H9 (cell line): Measurements from ENCODE around the gene MMS19. TPM values are rescaled to one million over a fixed set of nuclear protein-coding genes. Genes with fewer than 3 reads are reported as not detected.

Source experiments
- DNase-seq: peaks from one replicate; pipeline ENCODE4 v3.0.0-alpha.2; 2017
- H2AFZ ChIP-seq: one replicate; pipeline ENCODE4 v1.6.1; 2013; ENCODE audit warnings: mild to moderate bottlenecking, low read length, control low read depth, moderate library complexity
- H2AK5ac ChIP-seq: 2 replicates; pipeline ENCODE4 v1.6.1; 2013; ENCODE audit warnings: low read length, control low read depth, mixed read lengths; ENCODE audit not compliant: insufficient read length
- H2BK120ac ChIP-seq: one replicate; pipeline ENCODE4 v1.6.1; 2013; ENCODE audit warnings: low read depth, mild to moderate bottlenecking, low read length, control low read depth, inconsistent platforms; ENCODE audit not compliant: poor library complexity, severe bottlenecking
- H2BK12ac ChIP-seq: 2 replicates; pipeline ENCODE4 v1.6.1; 2013; ENCODE audit warnings: low read length, control low read depth, mixed read lengths, low read depth; ENCODE audit not compliant: insufficient read length
- H2BK15ac ChIP-seq: 2 replicates; pipeline ENCODE4 v1.6.1; 2013; ENCODE audit warnings: low read depth, low read length, control low read depth
- H2BK20ac ChIP-seq: one replicate; pipeline ENCODE4 v1.6.1; 2013; ENCODE audit warnings: low read depth, mild to moderate bottlenecking, low read length, control low read depth, inconsistent platforms; ENCODE audit not compliant: poor library complexity, severe bottlenecking
- H2BK5ac ChIP-seq: 2 replicates; pipeline ENCODE4 v1.6.1; 2013; ENCODE audit warnings: low read length, control low read depth, mixed read lengths; ENCODE audit not compliant: insufficient read length
- H3K14ac ChIP-seq: 2 replicates; pipeline ENCODE4 v1.6.1; 2013; ENCODE audit warnings: low read length, control low read depth; ENCODE audit not compliant: insufficient read depth
- H3K18ac ChIP-seq: 2 replicates; pipeline ENCODE4 v1.6.1; 2013; ENCODE audit warnings: low read depth, mild to moderate bottlenecking, mixed read lengths, low read length, control low read depth; ENCODE audit not compliant: insufficient read length
- H3K23ac ChIP-seq: 2 replicates; pipeline ENCODE4 v1.6.1; 2013; ENCODE audit warnings: low read length, control low read depth, mixed read lengths, low read depth; ENCODE audit not compliant: insufficient read length
- H3K23me2 ChIP-seq: 2 replicates; pipeline ENCODE4 v1.6.1; 2013; ENCODE audit warnings: low read depth, mild to moderate bottlenecking, mixed read lengths, low read length, control low read depth; ENCODE audit not compliant: insufficient read length, poor library complexity, severe bottlenecking
- H3K27ac ChIP-seq: 2 replicates; pipeline ENCODE4 v1.5.1; 2013; ENCODE audit warnings: low read length, control low read depth, mixed read lengths, low read depth; ENCODE audit not compliant: insufficient read length
- H3K27me3 ChIP-seq: 2 replicates; pipeline ENCODE4 v1.6.1; 2013; ENCODE audit warnings: low read length, control low read depth, inconsistent platforms; ENCODE audit not compliant: insufficient read depth
- H3K4ac ChIP-seq: 2 replicates; pipeline ENCODE4 v1.6.1; 2013; ENCODE audit warnings: low read depth, mild to moderate bottlenecking, control low read depth, inconsistent platforms, low read length, moderate library complexity
- H3K4me1 ChIP-seq: 2 replicates; pipeline ENCODE4 v1.6.1; 2013; ENCODE audit warnings: low read length, control low read depth, inconsistent platforms; ENCODE audit not compliant: insufficient read depth
- H3K4me2 ChIP-seq: 2 replicates; pipeline ENCODE4 v1.6.1; 2013; ENCODE audit warnings: low read length, control low read depth, mixed read lengths; ENCODE audit not compliant: insufficient read length, insufficient read depth
- H3K56ac ChIP-seq: 2 replicates; pipeline ENCODE4 v1.6.1; 2013; ENCODE audit warnings: low read depth, mild to moderate bottlenecking, mixed read lengths, low read length, control low read depth; ENCODE audit not compliant: insufficient read length
- H3K79me1 ChIP-seq: 2 replicates; pipeline ENCODE4 v1.6.1; 2013; ENCODE audit warnings: low read depth, mild to moderate bottlenecking, moderate library complexity, low read length, control low read depth, inconsistent platforms; ENCODE audit not compliant: insufficient read depth, poor library complexity, severe bottlenecking
- H3K79me2 ChIP-seq: 2 replicates; pipeline ENCODE4 v1.6.1; 2013; ENCODE audit warnings: low read length, control low read depth, inconsistent platforms; ENCODE audit not compliant: insufficient read depth
- H3K9ac ChIP-seq: 2 replicates; pipeline ENCODE4 v1.6.1; 2013; ENCODE audit warnings: low read length, control low read depth, mixed read lengths; ENCODE audit not compliant: insufficient read length; ENCODE audit errors: extremely low read depth
- H3K9me3 ChIP-seq: one replicate; pipeline ENCODE4 v1.6.1; 2013; ENCODE audit warnings: low read depth, low read length, inconsistent platforms; ENCODE audit not compliant: control insufficient read depth
- H3T11ph ChIP-seq: one replicate; pipeline ENCODE4 v1.6.1; 2013; ENCODE audit warnings: mild to moderate bottlenecking, low read length, control low read depth, inconsistent platforms
- H4K20me1 ChIP-seq: one replicate; pipeline ENCODE4 v1.6.1; 2013; ENCODE audit not compliant: control insufficient read depth, insufficient read length, insufficient read depth
- H4K5ac ChIP-seq: 2 replicates; pipeline ENCODE4 v1.6.1; 2013; ENCODE audit warnings: low read depth, mild to moderate bottlenecking, mixed read lengths, low read length, control low read depth; ENCODE audit not compliant: insufficient read length
- H4K8ac ChIP-seq: replicated peaks from 2 replicates; pipeline ENCODE4 v1.6.1; 2013; ENCODE audit warnings: low read length, control low read depth, mixed read lengths, low read depth; ENCODE audit not compliant: insufficient read length
- H4K91ac ChIP-seq: 2 replicates; pipeline ENCODE4 v1.6.1; 2013; ENCODE audit warnings: low read depth, mild to moderate bottlenecking, moderate library complexity, mixed read lengths, low read length, control low read depth; ENCODE audit not compliant: insufficient read length
- H3K27ac Mint-ChIP-seq, 3 experiments: 2 replicates in 2 of 3; 3 replicates in 1 of 3; pipeline ENCODE4 v1.8.0; 2020 to 2021; ENCODE audit warnings: mixed read lengths in 3 of 3, mild to moderate bottlenecking in 1 of 3, moderate library complexity in 1 of 3
- H3K27me3 Mint-ChIP-seq: 2 replicates; pipeline ENCODE4 v1.8.0; 2021; ENCODE audit warnings: low read depth, mild to moderate bottlenecking, moderate library complexity, mixed read lengths
- H3K36me3 Mint-ChIP-seq, 3 experiments: 2 replicates in 2 of 3; 3 replicates in 1 of 3; pipeline ENCODE4 v1.8.0; 2020 to 2021; ENCODE audit warnings: low read depth in 3 of 3, mixed read lengths in 3 of 3; ENCODE audit not compliant: insufficient read depth in 1 of 3
- H3K4me1 Mint-ChIP-seq, 2 experiments: 2 replicates each; pipeline ENCODE4 v1.8.0; 2020; ENCODE audit warnings: mixed read lengths in 2 of 2
- H3K4me3 Mint-ChIP-seq, 2 experiments: 2 replicates in 1 of 2; 3 replicates in 1 of 2; pipeline ENCODE4 v1.8.0; 2020 to 2021; ENCODE audit warnings: mild to moderate bottlenecking in 2 of 2, mixed read lengths in 2 of 2, moderate library complexity in 1 of 2
- H3K9me3 Mint-ChIP-seq, 2 experiments: 2 replicates in 1 of 2; 3 replicates in 1 of 2; pipeline ENCODE4 v1.8.0; 2020; ENCODE audit warnings: mild to moderate bottlenecking in 2 of 2, mixed read lengths in 2 of 2, moderate library complexity in 1 of 2
- WGBS: extraction: QIAGEN DNeasy Blood & Tissue Kit; methylation state at CpG from one replicate; pipeline ENCODE4 v1.1.7; 2013; ENCODE audit warnings: missing lambda C conversion rate, low lambda C conversion rate, mixed read lengths; ENCODE audit not compliant: insufficient read length; ENCODE audit errors: extremely low coverage; 5-methylcytosine and 5-hydroxymethylcytosine counted together
- total RNA-seq: library from RNA; stranded (reverse); gene quantifications from 2 replicates; pipeline ENCODE4 v1.2.1, GENCODE V29; 2021
- TF ChIP-seq, protein P1 (sequence below): fragments of 200-600 bp; sonication (generic); conservative IDR thresholded peaks from 3 replicates; pipeline ENCODE4 v1.8.0; 2021; ENCODE audit warnings: antibody characterized with exemption, mild to moderate bottlenecking

MMS19 gene
- total RNA-seq, 1 experiment from 2014 or later, result 102 TPM

- no peak overlapping the region for H3K4ac ChIP-seq
- no peaks in the 10 kb centered on the region for H3K9me3 Mint-ChIP-seq
- TF ChIP-seq, protein P1, sequence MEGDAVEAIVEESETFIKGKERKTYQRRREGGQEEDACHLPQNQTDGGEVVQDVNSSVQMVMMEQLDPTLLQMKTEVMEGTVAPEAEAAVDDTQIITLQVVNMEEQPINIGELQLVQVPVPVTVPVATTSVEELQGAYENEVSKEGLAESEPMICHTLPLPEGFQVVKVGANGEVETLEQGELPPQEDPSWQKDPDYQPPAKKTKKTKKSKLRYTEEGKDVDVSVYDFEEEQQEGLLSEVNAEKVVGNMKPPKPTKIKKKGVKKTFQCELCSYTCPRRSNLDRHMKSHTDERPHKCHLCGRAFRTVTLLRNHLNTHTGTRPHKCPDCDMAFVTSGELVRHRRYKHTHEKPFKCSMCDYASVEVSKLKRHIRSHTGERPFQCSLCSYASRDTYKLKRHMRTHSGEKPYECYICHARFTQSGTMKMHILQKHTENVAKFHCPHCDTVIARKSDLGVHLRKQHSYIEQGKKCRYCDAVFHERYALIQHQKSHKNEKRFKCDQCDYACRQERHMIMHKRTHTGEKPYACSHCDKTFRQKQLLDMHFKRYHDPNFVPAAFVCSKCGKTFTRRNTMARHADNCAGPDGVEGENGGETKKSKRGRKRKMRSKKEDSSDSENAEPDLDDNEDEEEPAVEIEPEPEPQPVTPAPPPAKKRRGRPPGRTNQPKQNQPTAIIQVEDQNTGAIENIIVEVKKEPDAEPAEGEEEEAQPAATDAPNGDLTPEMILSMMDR, result peak; percentile 89
These were observed 34.7 kb downstream of the MMS19 start for GRCh38 chr10:97463363-97464132.

More at GRCh38 chr10:97463363-97464132, 34.7 kb downstream of the MMS19 start:
- H2AK5ac ChIP-seq, result no peak overlapping the region
- no peak overlapping the region for H2BK5ac ChIP-seq
- H3K4me1 Mint-ChIP-seq, result no peaks in the 10 kb centered on the region
- no peak overlapping the region for H3K56ac ChIP-seq
- peak overlapping the region in 2 of 3 experiments; percentile 39 to 73; a peak in 4 of 7 replicates for H3K27ac Mint-ChIP-seq
- H3K4me2 ChIP-seq, result no peak overlapping the region
- no peak overlapping the region for H2AFZ ChIP-seq
- H3K27ac ChIP-seq, result peak overlapping the region; percentile 28
- H3K9me3 ChIP-seq, result no peaks in the 10 kb centered on the region
- no peaks in the 10 kb centered on the region for H3K27me3 ChIP-seq
- peaks cover 40 to 92% (median 73%) of the 10 kb centered on the region in 3 experiments for H3K36me3 Mint-ChIP-seq
- H3K9ac ChIP-seq, result no peak overlapping the region
- no peak overlapping the region for H4K91ac ChIP-seq
- no peaks in the 10 kb centered on the region for H3K79me2 ChIP-seq
- H3K27me3 Mint-ChIP-seq, result no peaks in the 10 kb centered on the region
- no peaks in the 10 kb centered on the region for H3K4me1 ChIP-seq
- no peak overlapping the region for H4K5ac ChIP-seq
- no peak overlapping the region for H3K23ac ChIP-seq
- peak; percentile 78 for DNase-seq
- no peaks in the 10 kb centered on the region for H3K79me1 ChIP-seq
- H2BK20ac ChIP-seq, result no peak overlapping the region
- no peak overlapping the region for H3K18ac ChIP-seq
- H3T11ph ChIP-seq, result no peak overlapping the region
- H4K20me1 ChIP-seq, result no peaks in the 10 kb centered on the region
- no peaks in the 10 kb centered on the region for H3K23me2 ChIP-seq
- WGBS, result no CpG with 5 or more reads among the region's 4 CpGs
- H4K8ac ChIP-seq, result no peak overlapping the region
- H2BK12ac ChIP-seq, result no peak overlapping the region
- H2BK15ac ChIP-seq, result no peak overlapping the region
- H2BK120ac ChIP-seq, result no peak overlapping the region
- H3K4me3 Mint-ChIP-seq, result no peak overlapping the region
- H3K14ac ChIP-seq, result no peak overlapping the region
